Measurements from ENCODE around the gene PRRT4. TPM values are rescaled to one million over a fixed set of nuclear protein-coding genes. Genes with fewer than 3 reads are reported as not detected.

The PRRT4 gene
- total and polyA plus RNA-seq, 2 donors (not counting 1 experiment from before 2014, with no cell fraction given), result under 0.01 to 0.03 TPM

DNA sequence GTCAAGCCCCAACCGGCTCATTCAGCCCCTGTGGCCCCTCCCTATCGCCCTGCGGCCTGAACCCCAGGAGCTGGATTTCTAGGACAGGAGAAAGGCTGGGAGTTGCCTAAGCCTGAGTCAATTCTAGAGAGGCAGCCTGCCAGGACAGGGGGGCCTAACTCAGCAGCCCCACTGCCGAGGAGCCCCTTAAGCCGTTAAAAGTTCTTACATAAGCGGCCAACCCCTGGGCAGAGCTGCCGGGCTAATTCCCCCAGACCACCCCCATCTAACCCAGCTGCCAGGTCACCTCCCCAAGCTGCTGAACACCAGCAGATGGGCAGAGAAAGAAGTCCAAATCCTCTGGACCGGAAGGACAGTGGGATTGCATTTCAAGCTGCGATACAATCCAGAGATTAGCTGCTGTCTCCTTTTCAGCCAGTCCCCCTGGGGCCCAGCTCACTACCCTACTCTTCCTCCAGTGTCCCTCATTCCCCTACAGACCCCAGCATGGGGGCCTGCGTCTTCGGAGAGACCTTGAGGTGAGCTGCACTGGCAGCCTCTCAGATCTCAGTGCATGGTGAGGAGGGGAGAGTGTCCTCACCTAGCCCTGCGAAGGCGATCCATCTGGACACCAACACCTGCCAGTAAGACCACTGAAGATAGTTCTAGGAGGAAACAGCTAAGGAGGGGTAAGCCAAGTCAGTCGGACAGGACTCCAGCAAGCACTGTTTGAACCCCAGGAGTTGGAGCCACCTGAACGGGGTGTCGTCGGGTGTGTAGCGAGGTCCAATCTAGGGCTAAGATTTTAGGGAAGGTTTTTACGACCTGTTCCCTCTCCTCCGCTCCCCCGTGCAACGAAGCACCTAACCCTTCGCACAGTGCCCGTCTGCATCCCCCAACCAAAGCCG lies 47.5 kb upstream of the PRRT4 start:
- Histone ChIP-seq H3K4me3 (replicated peaks in 1 of 4; ENCODE audit: control extremely low read depth in 1 of 4, insufficient read depth in 1 of 4, low read depth in 3 of 4, low read length in 4 of 4) (peak overlapping the region; percentile 74 to 83 (median 78)), H2AFZ (ENCODE audit: low read length) (peak overlapping the region; percentile 80), H3K4me2 (ENCODE audit: extremely low read depth, insufficient read depth, low read length) (peak overlapping the region; percentile 97), H4K20me1 (ENCODE audit: control insufficient read depth, extremely low read depth, insufficient read depth, low read length) (no peaks in the 10 kb centered on the region), H3K9ac (ENCODE audit: insufficient read depth, low read length) (peak overlapping the region; percentile 20), H3K27ac (ENCODE audit: insufficient read depth, low read length) (peak overlapping the region; percentile 18), H3K27me3 (ENCODE audit: control insufficient read depth, insufficient read depth, low read length) (no peaks in the 10 kb centered on the region), H3K4me1 (ENCODE audit: control insufficient read depth, extremely low read depth, insufficient read depth, low read length) (peaks cover 7% of the 10 kb centered on the region), H3K36me3 (ENCODE audit: control insufficient read depth, insufficient read depth, low read length) (no peaks in the 10 kb centered on the region), H3K9me3 (ENCODE audit: control insufficient read depth, insufficient read depth, low read depth, low read length) (no peaks in the 10 kb centered on the region), H3K79me2 (ENCODE audit: control insufficient read depth, insufficient read depth, low read length) (peaks cover 12% of the 10 kb centered on the region)
- peak in 1 of 2 donors; percentile 25 for DNase-seq (ENCODE audit: low read depth in 2 of 2)
- TF ChIP-seq EZH2 (IDR thresholded peaks at IDR 0.05; ENCODE audit: low read length, missing control alignments), result no peak
- TF ChIP-seq, protein P1, sequence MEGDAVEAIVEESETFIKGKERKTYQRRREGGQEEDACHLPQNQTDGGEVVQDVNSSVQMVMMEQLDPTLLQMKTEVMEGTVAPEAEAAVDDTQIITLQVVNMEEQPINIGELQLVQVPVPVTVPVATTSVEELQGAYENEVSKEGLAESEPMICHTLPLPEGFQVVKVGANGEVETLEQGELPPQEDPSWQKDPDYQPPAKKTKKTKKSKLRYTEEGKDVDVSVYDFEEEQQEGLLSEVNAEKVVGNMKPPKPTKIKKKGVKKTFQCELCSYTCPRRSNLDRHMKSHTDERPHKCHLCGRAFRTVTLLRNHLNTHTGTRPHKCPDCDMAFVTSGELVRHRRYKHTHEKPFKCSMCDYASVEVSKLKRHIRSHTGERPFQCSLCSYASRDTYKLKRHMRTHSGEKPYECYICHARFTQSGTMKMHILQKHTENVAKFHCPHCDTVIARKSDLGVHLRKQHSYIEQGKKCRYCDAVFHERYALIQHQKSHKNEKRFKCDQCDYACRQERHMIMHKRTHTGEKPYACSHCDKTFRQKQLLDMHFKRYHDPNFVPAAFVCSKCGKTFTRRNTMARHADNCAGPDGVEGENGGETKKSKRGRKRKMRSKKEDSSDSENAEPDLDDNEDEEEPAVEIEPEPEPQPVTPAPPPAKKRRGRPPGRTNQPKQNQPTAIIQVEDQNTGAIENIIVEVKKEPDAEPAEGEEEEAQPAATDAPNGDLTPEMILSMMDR (conservative IDR thresholded peaks at IDR 0.05 in 1 of 2, IDR thresholded peaks at IDR 0.05 in 1 of 2; ENCODE audit: low read depth in 1 of 2, low read length in 2 of 2), result no peak

DNA sequence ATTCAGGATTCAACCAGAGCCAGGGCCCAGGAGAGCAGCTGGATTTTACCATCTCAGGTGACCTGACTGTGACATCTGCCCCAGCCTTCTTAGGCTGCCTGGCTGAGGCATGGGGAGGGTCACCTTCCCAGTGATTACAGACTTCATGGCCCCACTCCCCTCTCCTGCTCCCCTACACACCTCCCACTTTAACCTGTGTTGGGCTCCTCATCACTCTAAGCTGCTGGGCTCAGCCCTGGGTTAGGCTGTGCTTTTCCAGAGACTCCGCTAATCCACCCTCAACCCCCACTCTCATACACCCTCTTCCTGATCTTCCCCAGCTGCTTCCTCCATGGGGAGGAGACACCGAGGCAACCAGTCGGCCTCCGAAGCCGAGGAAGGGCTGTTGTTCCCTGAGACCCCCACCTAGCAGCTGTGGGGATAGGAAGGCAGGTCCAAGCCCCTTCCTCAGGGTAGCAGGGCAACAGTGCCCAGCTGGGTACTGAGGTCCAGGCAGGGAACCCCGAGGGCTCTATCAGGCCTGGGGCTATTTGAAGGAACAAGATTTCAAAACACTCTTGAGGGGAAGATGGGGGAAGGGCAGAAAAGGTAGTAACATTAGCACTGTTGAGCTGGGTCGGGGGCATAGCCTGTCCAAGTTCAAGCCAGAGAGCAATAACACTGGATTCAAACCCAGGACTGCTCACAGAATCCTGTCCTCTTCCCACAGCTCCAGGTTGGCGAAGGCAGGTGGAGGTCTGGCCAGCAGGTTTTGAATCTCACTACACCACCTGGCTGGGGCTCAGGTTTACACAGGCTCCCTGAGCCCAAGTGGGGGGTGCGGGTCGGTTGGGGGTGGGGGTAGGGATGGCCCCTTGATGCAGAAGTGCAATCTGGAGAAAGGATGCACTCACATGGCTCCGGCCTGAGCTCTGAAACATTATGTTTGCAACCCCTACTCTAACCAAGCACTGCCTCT lies 46.5 kb upstream of the PRRT4 start:
- H2AFZ ChIP-seq (ENCODE audit: low read length), result no peak overlapping the region
- no peak overlapping the region for H3K27ac ChIP-seq (ENCODE audit: insufficient read depth, low read length)
- DNase-seq (ENCODE audit: low read depth in 2 of 2), result no peak
- H3K4me3 ChIP-seq (replicated peaks in 1 of 4; ENCODE audit: control extremely low read depth in 1 of 4, insufficient read depth in 1 of 4, low read depth in 3 of 4, low read length in 4 of 4), result peak overlapping the region in 1 of 4 experiments; percentile 75
- TF ChIP-seq, protein P1 (conservative IDR thresholded peaks at IDR 0.05 in 1 of 2, IDR thresholded peaks at IDR 0.05 in 1 of 2; ENCODE audit: low read depth in 1 of 2, low read length in 2 of 2), result no peak
- TF ChIP-seq EZH2 (IDR thresholded peaks at IDR 0.05; ENCODE audit: low read length, missing control alignments), result no peak
- peaks cover 12% of the 10 kb centered on the region for H3K79me2 ChIP-seq (ENCODE audit: control insufficient read depth, insufficient read depth, low read length)
- H4K20me1 ChIP-seq (ENCODE audit: control insufficient read depth, extremely low read depth, insufficient read depth, low read length), result no peaks in the 10 kb centered on the region
- no peaks in the 10 kb centered on the region for H3K27me3 ChIP-seq (ENCODE audit: control insufficient read depth, insufficient read depth, low read length)
- H3K9me3 ChIP-seq (ENCODE audit: control insufficient read depth, insufficient read depth, low read depth, low read length), result no peaks in the 10 kb centered on the region
- H3K4me1 ChIP-seq (ENCODE audit: control insufficient read depth, extremely low read depth, insufficient read depth, low read length), result peaks cover 7% of the 10 kb centered on the region
- no peak overlapping the region for H3K9ac ChIP-seq (ENCODE audit: insufficient read depth, low read length)
- peaks cover 1% of the 10 kb centered on the region for H3K36me3 ChIP-seq (ENCODE audit: control insufficient read depth, insufficient read depth, low read length)
- H3K4me2 ChIP-seq (ENCODE audit: extremely low read depth, insufficient read depth, low read length), result peak overlapping the region; percentile 97

DNA sequence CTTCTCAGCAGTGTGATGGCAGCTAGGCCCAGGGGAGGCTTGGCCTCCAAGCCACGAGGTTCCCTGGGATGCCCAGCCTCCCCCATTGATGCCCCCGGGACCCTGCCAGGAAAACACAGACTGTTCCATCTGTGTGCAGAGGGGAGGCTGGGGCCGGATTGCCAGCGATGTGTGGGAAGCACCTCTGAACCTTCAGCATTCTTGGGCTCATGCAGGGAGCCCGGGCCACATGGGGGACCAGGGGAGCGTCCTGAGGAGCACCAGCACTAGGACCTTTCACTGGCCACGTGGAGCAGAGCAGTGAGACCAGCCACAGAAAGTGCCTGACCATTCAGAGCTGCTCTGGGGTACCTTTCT lies 45.7 kb upstream of the PRRT4 start:
- Histone ChIP-seq H3K4me2 (ENCODE audit: extremely low read depth, insufficient read depth, low read length) (peak overlapping the region; percentile 8), H3K9me3 (ENCODE audit: control insufficient read depth, insufficient read depth, low read depth, low read length) (no peaks in the 10 kb centered on the region), H3K4me3 (replicated peaks in 1 of 4; ENCODE audit: control extremely low read depth in 1 of 4, insufficient read depth in 1 of 4, low read depth in 3 of 4, low read length in 4 of 4) (no peak overlapping the region), H3K9ac (ENCODE audit: insufficient read depth, low read length) (no peak overlapping the region), H3K79me2 (ENCODE audit: control insufficient read depth, insufficient read depth, low read length) (peaks cover 12% of the 10 kb centered on the region), H3K27ac (ENCODE audit: insufficient read depth, low read length) (no peak overlapping the region), H4K20me1 (ENCODE audit: control insufficient read depth, extremely low read depth, insufficient read depth, low read length) (no peaks in the 10 kb centered on the region), H3K4me1 (ENCODE audit: control insufficient read depth, extremely low read depth, insufficient read depth, low read length) (peaks cover 7% of the 10 kb centered on the region), H2AFZ (ENCODE audit: low read length) (no peak overlapping the region), H3K36me3 (ENCODE audit: control insufficient read depth, insufficient read depth, low read length) (peaks cover 2% of the 10 kb centered on the region), H3K27me3 (ENCODE audit: control insufficient read depth, insufficient read depth, low read length) (no peaks in the 10 kb centered on the region)
- no peak for DNase-seq (ENCODE audit: low read depth in 2 of 2)
- TF ChIP-seq, protein P1 (conservative IDR thresholded peaks at IDR 0.05 in 1 of 2, IDR thresholded peaks at IDR 0.05 in 1 of 2; ENCODE audit: low read depth in 1 of 2, low read length in 2 of 2), result no peak
- TF ChIP-seq EZH2 (IDR thresholded peaks at IDR 0.05; ENCODE audit: low read length, missing control alignments), result no peak
